HUES6 (cell line): ENCODE data around the gene CDH2.
A peak's percentile ranks its signal among the peaks of the same experiment; 100 is the strongest.

ENCODE experiments used
- H3K27ac ChIP-seq: 2 replicates; pipeline ENCODE4 v1.7.0; 2013; ENCODE audit warnings: low read depth, mild to moderate bottlenecking, low read length, inconsistent platforms
- H3K27me3 ChIP-seq: 2 replicates; pipeline ENCODE4 v1.6.1; 2013; ENCODE audit warnings: low read length; ENCODE audit not compliant: control insufficient read depth, insufficient read depth
- H3K36me3 ChIP-seq: 2 replicates; pipeline ENCODE4 v1.6.1; 2013; ENCODE audit warnings: low read length; ENCODE audit not compliant: control insufficient read depth, insufficient read depth
- H3K4me1 ChIP-seq: 2 replicates; pipeline ENCODE4 v1.6.1; 2013; ENCODE audit warnings: low read length; ENCODE audit not compliant: control insufficient read depth, insufficient read depth
- H3K4me3 ChIP-seq: 2 replicates; pipeline ENCODE4 v1.5.1; 2013; ENCODE audit warnings: low read depth, low read length
- H3K9ac ChIP-seq: one replicate; pipeline ENCODE4 v1.6.1; 2013; ENCODE audit warnings: mild to moderate bottlenecking, low read length
- H3K9me3 ChIP-seq: 2 replicates; pipeline ENCODE4 v1.6.1; 2013; ENCODE audit warnings: low read depth, low read length; ENCODE audit not compliant: control insufficient read depth, insufficient read depth

CDH2 gene

GRCh38 chr18:28110924-28111323 is 66.0 kb downstream of the CDH2 start:
- Histone ChIP-seq H3K4me1 (peaks cover 73% of the 10 kb centered on the region), H3K36me3 (no peaks in the 10 kb centered on the region), H3K9ac (peak overlapping the region; percentile 0), H3K9me3 (no peaks in the 10 kb centered on the region), H3K27me3 (no peaks in the 10 kb centered on the region), H3K4me3 (no peak overlapping the region), H3K27ac (no peak overlapping the region)

GRCh38 chr18:28109781-28110560 is 67.0 kb downstream of the CDH2 start:
- H3K4me1 ChIP-seq, result peaks cover 67% of the 10 kb centered on the region
- peak overlapping the region; percentile 20; the same call in 1 of the 2 replicates for H3K27ac ChIP-seq
- no peaks in the 10 kb centered on the region for H3K27me3 ChIP-seq
- H3K9ac ChIP-seq, result peak overlapping the region; percentile 24
- H3K36me3 ChIP-seq, result no peaks in the 10 kb centered on the region
- no peaks in the 10 kb centered on the region for H3K9me3 ChIP-seq
- H3K4me3 ChIP-seq, result no peak overlapping the region

- Histone ChIP-seq H3K9me3 (no peaks in the 10 kb centered on the region), H3K9ac (no peak overlapping the region), H3K4me3 (no peak overlapping the region), H3K27me3 (no peaks in the 10 kb centered on the region), H3K27ac (peak overlapping the region; percentile 48; the same call in 1 of the 2 replicates), H3K36me3 (no peaks in the 10 kb centered on the region), H3K4me1 (peaks cover 62% of the 10 kb centered on the region)
These were observed 68.1 kb downstream of the CDH2 start for GRCh38 chr18:28108814-28109213.

DNA sequence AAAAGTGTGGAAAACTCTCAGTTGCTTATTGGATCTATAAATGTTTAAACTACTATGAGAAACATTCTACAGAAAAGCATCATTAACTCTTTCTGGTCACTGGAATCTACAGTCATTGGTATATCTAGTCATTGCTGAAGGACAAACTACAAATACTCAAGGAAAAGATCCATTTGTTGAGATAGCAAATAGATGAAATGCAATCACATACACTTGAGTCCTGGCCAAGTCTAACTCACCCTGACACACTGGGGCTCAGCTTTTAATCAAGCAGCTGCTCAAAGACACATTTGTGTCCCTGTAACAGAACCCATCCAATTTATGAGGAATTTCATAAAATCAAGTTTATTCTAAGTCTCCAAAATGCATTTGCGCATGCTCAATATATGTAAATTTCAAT is 68.7 kb downstream of the CDH2 start:
- H3K4me1 ChIP-seq, result peaks cover 56% of the 10 kb centered on the region
- no peaks in the 10 kb centered on the region for H3K36me3 ChIP-seq
- no peaks in the 10 kb centered on the region for H3K27me3 ChIP-seq
- peak overlapping the region; percentile 5 for H3K9ac ChIP-seq
- H3K9me3 ChIP-seq, result no peaks in the 10 kb centered on the region
- peak overlapping the region; percentile 48; the same call in 1 of the 2 replicates for H3K27ac ChIP-seq
- H3K4me3 ChIP-seq, result no peak overlapping the region

DNA sequence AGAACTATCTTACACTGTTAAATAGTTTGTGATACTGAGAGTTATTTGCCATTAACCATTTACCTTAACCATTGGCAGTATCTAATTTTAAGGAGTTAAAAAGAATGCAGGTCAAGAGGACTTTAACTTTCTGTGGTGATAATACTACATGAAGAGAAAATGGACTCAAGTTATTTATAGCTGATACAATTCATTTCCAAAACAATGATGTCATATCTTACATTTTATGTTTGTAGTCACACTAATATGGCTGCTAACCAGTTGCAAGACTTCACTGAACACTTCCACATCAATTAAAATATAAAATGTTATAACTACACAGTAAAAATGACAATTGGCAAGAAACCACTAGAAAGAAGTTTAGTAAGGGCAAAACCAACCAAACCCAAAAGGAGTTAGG is 77.7 kb downstream of the CDH2 start:
- peaks cover 8% of the 10 kb centered on the region; the same call in 1 of the 2 replicates for H3K36me3 ChIP-seq

GRCh38 chr18:28095631-28096030 is 81.3 kb downstream of the CDH2 start:
- Histone ChIP-seq H3K27me3 (peaks cover 11% of the 10 kb centered on the region; the same call in 1 of the 2 replicates), H3K9me3 (peaks cover 5% of the 10 kb centered on the region; the same call in 1 of the 2 replicates), H3K9ac (no peak overlapping the region), H3K4me3 (no peak overlapping the region), H3K27ac (no peak overlapping the region), H3K36me3 (peaks cover 8% of the 10 kb centered on the region; the same call in 1 of the 2 replicates), H3K4me1 (peaks cover 7% of the 10 kb centered on the region)

More for the DNA sequence above, 77.7 kb downstream of the CDH2 start:
- no peak overlapping the region for H3K27ac ChIP-seq
- no peak overlapping the region for H3K9ac ChIP-seq
- H3K9me3 ChIP-seq, result peaks cover 5% of the 10 kb centered on the region; the same call in 1 of the 2 replicates
- H3K4me1 ChIP-seq, result no peaks in the 10 kb centered on the region
- no peak overlapping the region for H3K4me3 ChIP-seq
- H3K27me3 ChIP-seq, result no peaks in the 10 kb centered on the region

DNA sequence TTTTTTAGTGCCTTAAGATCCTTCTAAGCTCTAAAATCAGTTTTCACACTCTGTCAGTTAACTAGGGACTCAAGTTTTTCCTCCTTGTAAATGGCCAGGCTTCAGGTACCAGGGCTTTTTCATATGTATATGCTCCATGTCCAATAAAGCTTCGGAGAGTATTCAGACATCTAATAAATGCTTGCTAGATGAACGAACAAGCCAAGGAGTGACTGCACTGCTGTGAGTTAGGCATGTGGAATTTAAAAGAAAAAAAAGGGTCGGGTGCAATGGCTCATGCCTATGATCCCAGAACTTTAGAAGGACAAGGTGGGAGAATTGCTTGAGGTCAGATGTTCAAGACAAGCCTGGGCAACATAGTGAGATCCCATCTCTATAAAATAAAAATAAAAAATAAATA is 81.9 kb downstream of the CDH2 start:
- peaks cover 7% of the 10 kb centered on the region for H3K4me1 ChIP-seq
- H3K27ac ChIP-seq, result no peak overlapping the region
- no peak overlapping the region for H3K4me3 ChIP-seq
- H3K9me3 ChIP-seq, result peaks cover 5% of the 10 kb centered on the region; the same call in 1 of the 2 replicates
- H3K9ac ChIP-seq, result no peak overlapping the region
- peaks cover 5% of the 10 kb centered on the region; the same call in 1 of the 2 replicates for H3K36me3 ChIP-seq
- H3K27me3 ChIP-seq, result peaks cover 17% of the 10 kb centered on the region

GRCh38 chr18:28091197-28091596 is 85.7 kb downstream of the CDH2 start:
- Histone ChIP-seq H3K27ac (no peak overlapping the region), H3K9ac (no peak overlapping the region), H3K36me3 (no peaks in the 10 kb centered on the region), H3K27me3 (peaks cover 42% of the 10 kb centered on the region), H3K4me1 (peaks cover 34% of the 10 kb centered on the region), H3K9me3 (no peaks in the 10 kb centered on the region), H3K4me3 (no peak overlapping the region)

- Histone ChIP-seq H3K27ac (no peak overlapping the region), H3K27me3 (peaks cover 42% of the 10 kb centered on the region), H3K4me1 (peaks cover 55% of the 10 kb centered on the region), H3K4me3 (no peak overlapping the region), H3K36me3 (no peaks in the 10 kb centered on the region), H3K9ac (no peak overlapping the region), H3K9me3 (no peaks in the 10 kb centered on the region)
These were observed 88.5 kb downstream of the CDH2 start for GRCh38 chr18:28088477-28088876.

DNA sequence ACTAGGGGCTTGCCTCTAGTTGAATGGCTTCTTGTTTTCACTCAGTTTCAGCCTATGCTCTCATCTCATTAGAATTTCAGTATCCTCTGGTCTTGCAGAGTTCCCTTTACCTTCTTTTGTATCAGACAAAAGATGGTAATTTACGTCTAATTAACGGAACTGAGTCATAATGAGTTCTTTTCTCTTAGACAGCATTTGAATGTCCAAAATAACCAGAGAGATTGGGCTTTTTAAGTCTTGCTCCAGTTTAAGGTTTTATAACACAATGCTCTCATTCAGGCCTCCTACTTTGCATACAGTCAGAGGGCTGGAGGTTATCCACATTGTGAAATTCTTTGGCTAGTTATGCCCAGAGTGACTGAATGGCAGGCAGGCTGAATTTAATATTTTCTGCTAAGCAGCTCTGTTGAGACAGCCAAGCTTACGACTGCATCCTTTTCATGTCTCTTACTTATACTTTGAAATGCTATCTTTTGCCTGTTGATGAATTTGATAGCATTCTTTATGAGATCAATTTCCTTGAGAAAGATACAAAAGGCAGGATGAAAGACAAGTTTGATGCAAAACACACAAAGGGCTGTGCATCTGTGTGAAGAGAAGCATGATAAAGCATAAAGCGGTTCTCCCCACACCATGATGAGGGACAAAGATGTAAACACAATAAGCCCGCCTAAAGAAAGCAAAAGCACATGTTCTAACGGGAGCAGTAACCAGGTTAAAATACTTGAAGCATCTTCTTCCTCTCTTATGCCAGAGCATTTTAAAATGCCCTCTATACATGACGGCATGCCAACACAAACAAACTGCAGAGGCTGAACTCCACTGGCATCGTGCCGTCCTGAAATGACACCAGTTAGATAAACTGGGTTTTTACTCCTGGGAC is 90.0 kb downstream of the CDH2 start:
- H3K27ac ChIP-seq, result no peak overlapping the region
- peak overlapping the region; percentile 20 for H3K4me3 ChIP-seq
- H3K9me3 ChIP-seq, result no peaks in the 10 kb centered on the region
- peak overlapping the region; percentile 39 for H3K9ac ChIP-seq
- H3K4me1 ChIP-seq, result peaks cover 57% of the 10 kb centered on the region
- peaks cover 40% of the 10 kb centered on the region for H3K27me3 ChIP-seq
- H3K36me3 ChIP-seq, result no peaks in the 10 kb centered on the region

DNA sequence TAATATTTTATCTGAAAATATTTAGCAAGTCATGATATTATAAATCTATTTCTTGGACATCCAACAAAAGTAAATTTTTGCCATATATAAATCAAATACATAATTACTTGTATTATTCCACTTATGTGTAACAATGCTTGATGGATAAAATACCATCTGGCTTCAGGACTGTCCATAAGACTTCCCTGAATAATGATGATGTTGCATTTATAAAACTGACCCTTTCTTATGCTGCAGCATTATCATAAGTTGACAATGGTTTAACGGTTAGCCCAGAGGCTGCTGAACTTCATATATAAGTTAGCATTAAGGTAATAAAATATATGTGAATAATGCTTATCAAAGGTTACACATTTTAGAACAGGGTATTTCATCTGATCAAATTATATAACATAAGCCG is 95.4 kb downstream of the CDH2 start:
- no peak overlapping the region for H3K4me3 ChIP-seq
- peaks cover 67% of the 10 kb centered on the region for H3K4me1 ChIP-seq
- H3K27me3 ChIP-seq, result no peaks in the 10 kb centered on the region
- no peak overlapping the region for H3K9ac ChIP-seq
- no peak overlapping the region for H3K27ac ChIP-seq
- H3K36me3 ChIP-seq, result no peaks in the 10 kb centered on the region
- no peaks in the 10 kb centered on the region for H3K9me3 ChIP-seq
